Keratinocyte (primary cell): Measurements from ENCODE around the gene FKBP5.

ENCODE experiments used
- CTCF ChIP-seq, 3 experiments: IDR thresholded peaks in 1 of 3; conservative IDR thresholded peaks in 1 of 3; optimal IDR thresholded peaks in 1 of 3; 2 replicates in 2 of 3; 3 replicates in 1 of 3; pipeline versions ENCODE3 to v1.5.1; 2011; ENCODE audit warnings: low read length in 3 of 3, mild to moderate bottlenecking in 3 of 3, moderate library complexity in 2 of 3, control low read depth in 1 of 3, inconsistent platforms in 1 of 3; ENCODE audit not compliant: insufficient read depth in 2 of 3; ENCODE audit errors: extremely low read depth in 1 of 3
- EZH2 ChIP-seq: IDR thresholded peaks from one replicate; pipeline ENCODE4 v1.6.1; 2012; ENCODE audit warnings: inconsistent platforms, mild to moderate bottlenecking, low read length, moderate library complexity

- TF ChIP-seq CTCF (optimal IDR thresholded peaks at IDR 0.05 in 1 of 3, IDR thresholded peaks at IDR 0.05 in 1 of 3, conservative IDR thresholded peaks at IDR 0.05 in 1 of 3; ENCODE audit: extremely low read depth in 1 of 3, insufficient read depth in 2 of 3, low read length in 3 of 3) (no peak), EZH2 (no peak)
These were observed 54.4 kb downstream of the FKBP5 start for GRCh38 chr6:35634316-35634715.
